NCI-H1105 treated with DMSO at 0.1 percent for 48 hours (cell line): ENCODE data around the gene KRT4.

Experiments
- DNase-seq: peaks from one replicate; lab custom pipeline; 2025; lab: John Stamatoyannopoulos, UW

Gene KRT4

DNA sequence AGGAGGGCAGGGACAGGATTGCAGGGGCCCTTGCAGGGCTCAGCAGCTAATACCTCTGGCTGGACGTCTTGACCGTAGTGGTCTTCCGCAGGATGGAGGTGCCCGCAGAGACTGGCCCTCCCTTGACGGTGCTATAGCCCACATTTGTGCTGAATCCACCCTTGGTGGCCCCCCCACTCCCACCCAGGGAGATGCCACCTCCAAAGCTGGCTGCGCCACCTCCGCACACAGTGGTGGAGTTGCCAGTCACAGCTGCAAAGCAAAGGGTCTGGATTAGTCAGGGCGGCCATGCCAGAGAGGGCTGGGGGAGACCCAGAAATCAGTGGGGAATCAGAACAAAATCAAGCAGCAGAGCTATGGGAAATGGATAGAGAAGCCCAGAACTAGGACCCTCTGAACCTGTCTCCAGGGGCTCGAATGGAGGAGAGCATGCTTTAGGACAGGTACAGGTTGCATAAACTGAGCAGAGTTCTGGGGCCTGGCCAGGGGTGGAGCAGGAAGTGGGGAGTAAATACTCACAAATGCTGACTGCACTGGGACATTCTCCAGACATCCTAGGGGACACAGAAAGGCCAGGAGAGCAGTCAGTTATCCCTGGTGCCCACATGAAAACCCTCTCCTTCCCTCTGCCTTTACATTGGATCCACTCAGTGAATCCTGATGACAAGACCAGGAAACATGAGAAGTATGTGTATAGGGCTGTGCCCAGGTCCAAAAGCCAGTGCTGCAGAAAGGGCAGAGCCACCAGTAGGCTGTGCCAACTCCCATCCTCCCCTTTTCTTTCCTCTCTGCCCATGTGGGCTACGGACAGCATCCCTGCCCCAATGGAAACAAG is 8.1 kb upstream of the KRT4 start:
- DNase-seq: no peak

DNA sequence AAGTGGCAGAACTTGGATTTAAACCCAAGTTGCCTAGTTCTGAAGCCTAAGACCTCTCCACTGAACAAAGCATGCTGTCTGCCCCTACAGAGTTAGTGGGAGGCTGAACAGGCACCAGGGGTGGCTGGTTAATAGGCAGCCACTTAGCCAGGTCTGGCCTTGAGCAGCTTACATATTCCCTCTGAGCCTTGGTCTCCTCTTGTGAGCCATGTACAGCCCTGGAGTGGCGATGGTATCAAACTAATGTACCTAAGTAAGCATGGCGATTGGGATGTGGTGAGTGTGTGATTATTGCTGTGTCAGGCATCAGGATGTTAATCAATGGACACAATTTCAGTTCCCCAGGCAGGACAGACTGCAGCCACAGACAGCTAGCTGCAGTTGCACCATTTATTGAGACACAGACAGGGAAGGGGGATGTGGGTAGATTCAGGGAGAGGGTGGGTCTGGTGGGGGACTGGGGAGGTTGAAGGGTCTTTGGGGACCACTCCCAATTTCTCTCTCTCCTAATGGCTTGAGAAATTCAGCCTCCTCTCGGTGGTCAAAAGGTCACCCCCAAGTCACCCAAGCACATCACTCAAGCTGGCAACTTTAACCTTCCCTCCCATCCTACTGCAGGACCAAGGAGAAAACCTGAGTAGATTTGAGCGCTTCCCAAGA is 7.3 kb upstream of the KRT4 start:
- no peak for DNase-seq

GRCh38 chr12:52820521-52820920 is 6.6 kb upstream of the KRT4 start:
- no peak for DNase-seq

DNA sequence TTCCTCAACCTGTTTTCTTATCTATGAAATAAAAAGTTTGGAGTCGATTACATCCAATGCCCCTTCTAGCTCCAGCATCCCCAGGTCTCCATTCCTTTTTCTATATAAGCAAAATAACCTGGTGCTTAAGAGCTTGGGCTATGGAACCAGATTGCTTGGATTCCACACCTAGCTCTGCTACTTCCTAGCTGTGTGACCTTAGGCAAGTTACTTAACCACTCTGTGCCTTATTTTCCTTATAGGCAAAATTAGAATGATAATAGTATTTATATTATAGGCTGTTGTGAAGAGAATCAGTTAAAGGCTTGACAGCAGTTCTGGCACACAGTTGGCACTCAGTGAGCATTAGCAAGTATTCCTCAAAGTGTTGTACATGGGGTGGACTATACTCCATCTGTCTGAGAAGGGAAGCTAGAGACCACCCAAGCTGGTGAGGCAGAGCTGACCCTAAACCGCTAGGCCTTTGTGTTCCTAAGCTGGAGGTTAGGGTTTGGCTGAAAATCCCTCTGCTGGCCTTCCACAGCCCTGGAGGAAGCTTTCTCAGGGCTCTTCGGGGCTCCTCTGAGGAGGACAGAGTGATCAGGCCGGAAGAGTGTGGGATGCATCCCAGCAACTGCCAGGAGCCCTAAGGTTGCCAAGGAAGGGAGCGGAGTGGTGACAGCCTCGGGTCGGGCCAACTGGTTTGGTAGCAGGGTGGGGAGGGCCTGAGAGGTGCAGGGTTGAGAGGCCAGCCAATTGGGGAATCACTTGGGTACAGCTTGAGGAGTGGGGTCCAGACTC is 6.0 kb upstream of the KRT4 start:
- DNase-seq: no peak

GRCh38 chr12:52818887-52819420 is 5.0 kb upstream of the KRT4 start:
- DNase-seq: no peak

DNA sequence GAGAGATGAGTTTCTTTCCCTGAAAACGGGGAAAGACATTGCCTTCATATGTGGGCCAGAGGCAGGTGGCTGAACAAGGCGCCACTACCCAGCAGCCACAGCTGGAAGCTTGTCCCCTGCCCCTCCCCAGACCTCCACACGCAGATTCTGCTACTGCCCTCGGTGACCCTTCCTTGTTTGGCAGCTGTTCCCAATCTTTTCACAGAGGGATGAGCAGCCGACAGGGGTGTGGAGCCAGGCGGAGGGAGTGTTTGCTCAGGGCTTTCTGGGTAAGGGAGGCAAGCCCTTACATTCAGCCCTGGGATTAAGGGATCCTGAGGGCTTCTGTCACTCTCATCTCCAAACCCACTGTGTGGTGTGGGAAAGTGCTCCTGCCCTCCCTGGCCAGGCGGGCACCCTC is 4.5 kb upstream of the KRT4 start:
- DNase-seq: no peak

DNA sequence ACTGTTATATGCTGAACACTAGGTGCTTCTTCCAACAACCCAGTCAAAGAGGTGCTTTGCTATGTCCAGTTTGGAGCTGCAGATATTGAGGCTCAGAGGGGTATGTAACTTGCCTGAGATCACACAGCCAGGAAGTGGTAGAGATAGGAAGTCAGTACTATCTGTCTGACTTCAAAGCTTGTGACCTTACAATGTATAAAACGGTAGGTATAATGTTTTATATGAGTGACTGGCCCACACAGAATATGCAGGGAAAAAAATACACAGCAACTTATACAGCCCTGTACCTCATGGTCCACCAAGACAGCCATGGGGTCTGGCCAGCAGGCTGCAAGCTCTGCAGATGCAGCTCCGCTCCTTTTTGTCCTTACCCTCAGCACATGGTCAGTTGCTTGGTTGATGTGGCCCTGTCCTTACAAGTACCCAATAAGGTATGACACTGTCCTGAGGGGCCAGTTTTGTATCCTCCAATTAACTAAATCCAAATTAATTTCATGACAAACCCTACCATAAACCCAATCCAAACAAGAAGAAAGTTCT is 3.9 kb upstream of the KRT4 start:
- no peak for DNase-seq

- DNase-seq: no peak
Measured at GRCh38 chr12:52817003-52817698, 3.2 kb upstream of the KRT4 start.

GRCh38 chr12:52815676-52816588 is 2.0 kb upstream of the KRT4 start:
- DNase-seq: no peak

GRCh38 chr12:52815161-52815560 is 1.2 kb upstream of the KRT4 start:
- no peak for DNase-seq

DNA sequence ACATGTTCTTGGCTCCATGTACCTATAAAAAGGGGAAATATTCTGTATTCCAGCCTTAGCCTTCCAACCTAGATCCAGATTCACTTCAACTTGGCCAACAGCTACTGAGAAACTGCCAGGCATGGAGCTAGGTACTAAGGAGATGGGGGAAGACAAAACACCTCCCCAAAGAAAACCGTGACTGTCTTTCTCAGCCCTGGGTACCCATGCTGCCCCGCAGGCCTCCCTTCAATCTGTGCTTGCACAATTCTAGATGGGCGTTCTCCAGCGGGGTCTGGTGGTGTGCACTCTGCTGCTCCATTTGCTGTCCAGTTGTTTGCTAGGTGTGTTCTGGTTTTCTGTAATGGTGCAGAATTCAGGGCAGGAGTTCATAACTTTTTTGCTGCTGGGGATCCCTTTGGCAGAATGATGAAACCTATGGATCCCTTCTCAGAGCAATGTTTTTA is 817 bp upstream of the KRT4 start:
- no peak for DNase-seq

GRCh38 chr12:52813203-52813819 is 605 bp downstream of the KRT4 start:
- no peak for DNase-seq

- no peak for DNase-seq
Measured at GRCh38 chr12:52812749-52813148, 1.2 kb downstream of the KRT4 start.

DNA sequence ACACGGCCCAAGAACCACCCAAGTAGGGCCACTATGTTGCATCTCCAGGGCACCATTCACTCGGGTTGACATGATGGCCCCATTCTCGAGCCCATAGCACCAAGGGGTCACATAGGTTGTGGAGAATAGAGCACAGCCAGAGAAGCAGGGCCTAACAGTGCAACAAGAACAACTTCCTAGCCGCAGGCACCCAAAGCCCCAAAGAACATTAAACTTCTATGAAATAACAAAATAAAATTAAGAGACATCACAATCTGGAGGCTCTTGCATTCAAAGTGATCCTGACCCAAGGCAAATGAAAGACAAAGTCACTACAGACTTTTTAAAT is 1.9 kb downstream of the KRT4 start:
- no peak for DNase-seq

GRCh38 chr12:52811191-52812072 is 2.5 kb downstream of the KRT4 start:
- DNase-seq: no peak

DNA sequence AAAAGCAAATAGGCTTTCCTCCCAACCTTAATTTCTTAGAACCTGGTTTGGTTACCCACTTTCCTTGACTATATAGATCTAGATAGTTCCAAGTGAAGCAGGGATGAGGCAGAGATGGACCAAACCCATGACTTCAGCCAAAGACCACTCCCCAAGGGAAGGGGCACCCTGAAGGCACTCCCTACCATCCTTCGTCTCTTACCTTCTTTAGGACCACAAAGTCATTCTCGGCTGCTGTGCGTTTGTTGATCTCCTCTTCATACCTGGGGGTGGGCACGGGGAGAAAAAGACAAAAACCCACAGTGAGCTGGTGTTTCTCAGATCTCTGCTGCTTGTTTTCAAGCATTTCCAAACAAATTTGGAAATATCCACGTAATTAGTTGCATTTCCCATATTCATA is 3.4 kb downstream of the KRT4 start:
- DNase-seq: no peak

- DNase-seq: no peak
Measured at GRCh38 chr12:52809166-52809565, 4.8 kb downstream of the KRT4 start.

DNA sequence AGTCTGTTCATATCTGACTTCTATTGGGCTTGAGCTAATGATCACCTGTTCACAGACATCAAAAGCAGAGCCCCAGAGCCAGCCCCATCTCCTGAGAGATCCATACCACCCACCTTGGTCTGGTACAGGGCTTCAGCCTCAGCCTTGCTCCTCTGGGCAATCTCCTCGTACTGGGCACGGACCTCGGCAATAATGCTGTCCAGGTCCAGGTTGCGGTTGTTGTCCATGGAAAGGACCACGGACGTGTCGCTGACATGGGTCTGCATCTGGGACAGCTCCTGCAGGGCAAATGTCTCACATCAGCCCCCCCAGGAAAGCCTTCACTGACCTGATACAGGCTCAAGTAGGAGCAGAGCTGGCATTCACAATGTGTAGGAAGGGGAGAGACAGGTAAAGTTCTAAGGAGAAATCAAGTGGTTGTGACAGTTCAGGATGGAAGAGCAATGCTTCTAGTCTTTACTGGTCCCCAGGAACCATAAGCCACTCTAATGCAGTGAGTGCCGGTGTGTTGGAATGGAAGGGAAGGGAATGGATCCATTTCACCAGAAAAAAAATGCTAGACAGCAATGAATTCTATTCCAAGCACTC is 5.2 kb downstream of the KRT4 start:
- no peak for DNase-seq
